ENCODE results near the gene ALDH16A1.

ALDH16A1 gene

GRCh38 chr19:49490287-49491029 lies 37.4 kb downstream of the ALDH16A1 start:
- no peak for DNase-seq

GRCh38 chr19:49491030-49491803 lies 38.2 kb downstream of the ALDH16A1 start:
- no peak for DNase-seq

DNA sequence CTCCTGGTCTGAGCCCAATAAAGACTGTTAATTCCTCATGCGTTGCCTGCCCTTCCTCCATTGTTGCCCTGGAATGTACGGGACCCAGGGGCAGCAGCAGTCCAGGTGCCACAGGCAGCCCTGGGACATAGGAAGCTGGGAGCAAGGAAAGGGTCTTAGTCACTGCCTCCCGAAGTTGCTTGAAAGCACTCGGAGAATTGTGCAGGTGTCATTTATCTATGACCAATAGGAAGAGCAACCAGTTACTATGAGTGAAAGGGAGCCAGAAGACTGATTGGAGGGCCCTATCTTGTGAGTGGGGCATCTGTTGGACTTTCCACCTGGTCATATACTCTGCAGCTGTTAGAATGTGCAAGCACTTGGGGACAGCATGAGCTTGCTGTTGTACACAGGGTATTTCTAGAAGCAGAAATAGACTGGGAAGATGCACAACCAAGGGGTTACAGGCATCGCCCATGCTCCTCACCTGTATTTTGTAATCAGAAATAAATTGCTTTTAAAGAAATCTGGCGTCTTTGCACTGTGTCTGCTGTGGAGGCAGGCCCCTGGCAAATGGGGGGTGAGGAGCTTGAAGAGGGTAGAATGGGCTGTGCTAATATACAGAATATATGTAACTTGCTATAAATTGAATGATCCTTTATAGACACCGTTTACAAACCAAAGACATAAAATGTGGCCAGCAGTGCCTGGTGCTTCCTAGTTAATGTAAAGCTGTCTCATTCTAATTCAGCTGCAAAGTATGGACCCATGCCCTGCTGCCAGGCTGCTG lies 39.0 kb downstream of the ALDH16A1 start:
- DNase-seq = no peak

- DNase-seq = peak; percentile 78
These were observed 39.8 kb downstream of the ALDH16A1 start for GRCh38 chr19:49492573-49493405.

DNA sequence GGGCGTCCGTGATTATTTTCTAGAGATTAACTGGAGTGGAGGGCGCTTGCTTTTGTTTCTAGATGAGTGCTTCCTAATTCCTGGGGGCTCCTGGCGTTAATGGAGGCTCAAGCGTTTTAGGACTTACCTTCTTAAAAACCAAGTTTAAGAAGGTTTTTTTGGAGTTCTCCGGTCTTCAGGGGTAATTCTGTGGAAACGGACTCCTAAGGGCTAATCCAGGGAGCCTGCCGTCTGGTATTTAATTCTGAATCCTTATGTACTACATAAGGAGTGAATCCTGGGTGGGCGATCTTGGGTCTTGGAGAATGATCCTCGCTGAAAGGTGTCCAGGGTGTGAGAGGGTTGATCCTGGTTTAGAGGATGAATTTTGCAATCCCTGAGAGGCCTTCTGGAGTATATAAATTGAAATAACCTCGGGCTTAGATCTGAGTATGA lies 43.6 kb downstream of the ALDH16A1 start:
- no peak for DNase-seq

DNA sequence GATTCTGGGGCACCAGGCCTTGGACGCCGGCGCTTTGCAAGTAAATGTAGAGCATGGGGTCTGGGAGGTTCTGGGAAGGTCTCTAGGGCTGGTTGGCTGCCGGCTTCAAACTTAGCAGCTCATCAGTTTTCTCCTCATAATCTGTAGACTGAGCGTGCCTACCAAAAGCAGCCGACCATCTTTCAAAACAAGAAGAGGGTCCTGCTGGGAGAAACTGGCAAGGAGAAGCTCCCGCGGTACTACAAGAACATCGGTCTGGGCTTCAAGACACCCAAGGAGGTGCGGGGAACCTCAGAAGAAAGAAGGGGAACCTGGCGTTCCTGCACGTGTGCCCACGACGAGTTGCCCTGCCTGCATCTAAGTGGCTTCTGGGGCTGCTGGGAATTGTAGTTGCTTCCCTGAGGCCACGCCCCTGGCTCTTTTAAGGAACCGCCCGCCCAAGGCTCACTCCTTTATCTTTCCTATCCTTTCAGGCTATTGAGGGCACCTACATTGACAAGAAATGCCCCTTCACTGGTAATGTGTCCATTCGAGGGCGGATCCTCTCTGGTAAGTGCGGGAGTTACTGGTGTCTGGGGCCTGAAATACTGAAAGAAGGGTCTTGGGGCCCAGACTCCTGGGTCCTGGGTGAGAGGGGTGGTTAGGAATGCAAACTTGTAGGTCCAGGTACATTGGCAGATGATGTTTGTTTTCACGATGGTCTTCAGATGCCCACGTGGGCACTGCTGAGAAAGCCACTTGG lies 44.2 kb downstream of the ALDH16A1 start:
- DNase-seq = peak; percentile 37

DNA sequence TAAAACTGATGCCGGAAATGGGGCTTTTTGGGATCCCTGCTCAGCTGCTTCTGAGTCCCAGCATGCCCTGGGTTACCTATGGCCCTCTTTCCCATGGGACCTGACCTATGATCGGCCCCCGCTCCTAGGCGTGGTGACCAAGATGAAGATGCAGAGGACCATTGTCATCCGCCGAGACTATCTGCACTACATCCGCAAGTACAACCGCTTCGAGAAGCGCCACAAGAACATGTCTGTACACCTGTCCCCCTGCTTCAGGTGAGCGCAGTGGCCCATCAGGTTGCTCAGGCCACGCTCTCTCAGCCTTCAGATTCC lies 44.7 kb downstream of the ALDH16A1 start:
- DNase-seq = no peak

GRCh38 chr19:49498475-49498874 lies 45.5 kb downstream of the ALDH16A1 start:
- DNase-seq = no peak

DNA sequence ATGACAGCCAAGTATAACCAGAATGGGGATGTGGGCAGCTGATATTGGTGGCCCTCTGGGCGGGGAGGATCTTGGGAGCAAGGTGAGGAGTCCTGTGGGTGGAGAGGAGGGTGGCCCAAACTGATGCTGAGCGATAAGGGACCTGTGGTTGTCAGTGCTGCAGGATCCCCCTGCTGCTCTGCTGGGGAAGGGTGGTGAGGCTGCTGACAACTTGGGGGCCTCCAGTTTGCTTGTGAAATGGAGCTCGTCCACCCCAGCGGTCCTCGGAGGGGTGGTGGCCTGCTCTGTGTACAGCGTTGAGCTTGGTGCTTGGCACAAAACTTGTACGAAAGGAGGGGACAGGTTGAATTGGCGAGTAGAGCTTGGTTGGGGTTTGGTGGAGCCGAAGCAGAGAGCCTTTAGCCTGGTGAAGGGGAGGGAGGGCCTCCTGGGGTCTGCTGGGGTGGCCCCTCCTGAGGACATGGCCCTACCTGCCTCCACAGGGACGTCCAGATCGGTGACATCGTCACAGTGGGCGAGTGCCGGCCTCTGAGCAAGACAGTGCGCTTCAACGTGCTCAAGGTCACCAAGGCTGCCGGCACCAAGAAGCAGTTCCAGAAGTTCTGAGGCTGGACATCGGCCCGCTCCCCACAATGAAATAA lies 46.1 kb downstream of the ALDH16A1 start:
- DNase-seq = no peak

GRCh38 chr19:49502866-49503581 lies 50.0 kb downstream of the ALDH16A1 start:
- peak; percentile 14 for DNase-seq

- no peak for DNase-seq
These were observed 50.5 kb downstream of the ALDH16A1 start for GRCh38 chr19:49503582-49503962.

- peak; percentile 53 for DNase-seq
These were observed 53.6 kb downstream of the ALDH16A1 start for GRCh38 chr19:49506575-49507105.

- no peak for DNase-seq
These were observed 54.9 kb downstream of the ALDH16A1 start for GRCh38 chr19:49507803-49508494.

DNA sequence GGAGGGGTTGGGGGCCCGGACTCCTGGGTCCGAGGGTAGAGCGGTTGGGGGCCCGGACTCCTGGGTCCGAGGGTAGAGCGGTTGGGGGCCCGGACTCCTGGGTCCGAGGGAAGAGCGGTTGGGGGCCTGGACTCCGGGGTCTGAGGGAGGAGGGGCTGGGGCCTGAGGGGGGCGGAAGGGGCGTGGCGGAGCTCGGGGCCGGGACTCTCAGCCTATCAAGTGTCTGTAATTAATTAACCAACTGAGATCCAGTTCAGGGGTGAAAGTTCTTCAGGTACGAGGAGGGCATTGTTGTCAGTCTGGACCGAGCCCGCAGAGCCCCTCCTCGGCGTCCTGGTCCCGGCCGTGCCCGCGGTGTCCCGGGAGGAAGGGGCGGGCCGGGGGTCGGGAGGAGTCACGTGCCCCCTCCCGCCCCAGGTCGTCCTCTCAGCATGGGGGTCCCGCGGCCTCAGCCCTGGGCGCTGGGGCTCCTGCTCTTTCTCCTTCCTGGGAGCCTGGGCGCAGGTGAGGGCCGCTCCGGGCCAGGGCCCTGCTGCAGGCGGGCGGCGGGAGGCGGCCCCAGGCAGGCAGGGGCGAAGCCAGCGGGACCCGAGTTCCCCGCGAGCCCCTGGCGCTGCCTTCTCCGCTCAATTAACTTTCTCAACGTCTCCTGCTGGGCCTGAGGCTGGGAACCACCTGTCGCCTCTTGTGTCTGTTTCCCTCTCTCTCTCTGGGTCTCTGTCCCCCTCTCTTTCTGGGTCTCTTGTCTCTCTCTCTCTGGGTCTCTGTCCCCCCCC lies 60.1 kb downstream of the ALDH16A1 start:
- DNase-seq = no peak

DNA sequence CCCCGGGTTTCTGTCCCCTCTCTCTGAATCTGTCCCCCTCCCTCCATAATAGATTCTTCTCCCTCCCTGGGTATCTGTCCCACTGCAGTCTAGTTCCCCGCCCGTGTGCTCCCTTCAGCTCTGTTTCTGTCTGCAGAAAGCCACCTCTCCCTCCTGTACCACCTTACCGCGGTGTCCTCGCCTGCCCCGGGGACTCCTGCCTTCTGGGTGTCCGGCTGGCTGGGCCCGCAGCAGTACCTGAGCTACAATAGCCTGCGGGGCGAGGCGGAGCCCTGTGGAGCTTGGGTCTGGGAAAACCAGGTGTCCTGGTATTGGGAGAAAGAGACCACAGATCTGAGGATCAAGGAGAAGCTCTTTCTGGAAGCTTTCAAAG lies 60.7 kb downstream of the ALDH16A1 start:
- no peak for DNase-seq

- no peak for DNase-seq
These were observed 61.1 kb downstream of the ALDH16A1 start for GRCh38 chr19:49514151-49514550.

- DNase-seq = peak; percentile 20
These were observed 62.7 kb downstream of the ALDH16A1 start for GRCh38 chr19:49515767-49516166.

DNA sequence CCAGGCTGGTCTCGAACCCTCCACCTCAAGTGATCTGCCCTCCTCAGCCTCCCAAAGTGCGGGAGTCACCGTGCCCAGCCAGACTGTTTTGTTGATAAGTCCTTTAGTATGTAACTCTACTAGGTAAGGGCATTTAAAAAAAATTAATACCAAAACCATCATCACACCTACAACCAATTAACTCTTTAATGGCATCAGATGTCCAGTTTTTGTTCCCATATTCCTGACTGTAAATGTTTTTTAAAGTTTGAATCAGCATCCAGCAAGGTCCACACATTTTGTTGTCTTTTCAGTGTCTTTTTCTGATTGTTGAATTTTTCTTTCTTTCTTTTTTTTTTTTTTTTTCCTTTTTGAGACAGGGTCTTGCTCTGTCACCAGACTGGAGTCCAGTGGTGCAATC lies 65.0 kb downstream of the ALDH16A1 start:
- no peak for DNase-seq

All from KG1 (cell line).